ENCODE measurements around the gene ASB18.

Gene ASB18

GRCh38 chr2:236240228-236240990 is 23.8 kb downstream of the ASB18 start:
- DNase-seq, result no peak

GRCh38 chr2:236239276-236240065 is 24.7 kb downstream of the ASB18 start:
- no peak for DNase-seq

GRCh38 chr2:236238751-236239150 is 25.5 kb downstream of the ASB18 start:
- DNase-seq, result no peak

GRCh38 chr2:236237468-236238190 is 26.6 kb downstream of the ASB18 start:
- no peak for DNase-seq

GRCh38 chr2:236236559-236237452 is 27.4 kb downstream of the ASB18 start:
- DNase-seq, result no peak

- DNase-seq, result no peak
Measured at GRCh38 chr2:236229186-236229585, 35.0 kb downstream of the ASB18 start.

- DNase-seq, result no peak
Measured at GRCh38 chr2:236223675-236224074, 40.5 kb downstream of the ASB18 start.

GRCh38 chr2:236221798-236222197 is 42.4 kb downstream of the ASB18 start:
- DNase-seq, result no peak

- no peak for DNase-seq
Measured at GRCh38 chr2:236219411-236219810, 44.8 kb downstream of the ASB18 start.

GRCh38 chr2:236217926-236218325 is 46.3 kb downstream of the ASB18 start:
- DNase-seq, result no peak

GRCh38 chr2:236216711-236217110 is 47.5 kb downstream of the ASB18 start:
- DNase-seq, result no peak

- DNase-seq, result peak; percentile 75
Measured at GRCh38 chr2:236215761-236216333, 48.4 kb downstream of the ASB18 start.

GRCh38 chr2:236215196-236215595 is 49.0 kb downstream of the ASB18 start:
- DNase-seq, result no peak

GRCh38 chr2:236214376-236214995 is 49.7 kb downstream of the ASB18 start:
- no peak for DNase-seq

- no peak for DNase-seq
Measured at GRCh38 chr2:236211296-236211695, 52.9 kb downstream of the ASB18 start.

- DNase-seq, result no peak
Measured at GRCh38 chr2:236210536-236210935, 53.7 kb downstream of the ASB18 start.

GRCh38 chr2:236209996-236210395 is 54.2 kb downstream of the ASB18 start:
- no peak for DNase-seq

- DNase-seq, result no peak
Measured at GRCh38 chr2:236209535-236209934, 54.7 kb downstream of the ASB18 start.

- DNase-seq, result no peak
Measured at GRCh38 chr2:236208019-236208926, 55.9 kb downstream of the ASB18 start.

GRCh38 chr2:236207472-236207871 is 56.7 kb downstream of the ASB18 start:
- DNase-seq, result no peak
